GM21423 (cell line): ENCODE data around the gene DNAH14.
"Not testable (repeated sequence)": the region's sequence is repeated elsewhere in the genome, so short reads cannot be mapped to it uniquely, and the experiment has no call there.

Experiments used
- ATAC-seq: cut with Tn5 transposase; IDR thresholded peaks from one replicate; pipeline ENCODE4 v1.9.1; 2021; ENCODE audit warnings: mild to moderate bottlenecking, moderate library complexity; ENCODE audit not compliant: unreplicated experiment

Gene DNAH14

DNA sequence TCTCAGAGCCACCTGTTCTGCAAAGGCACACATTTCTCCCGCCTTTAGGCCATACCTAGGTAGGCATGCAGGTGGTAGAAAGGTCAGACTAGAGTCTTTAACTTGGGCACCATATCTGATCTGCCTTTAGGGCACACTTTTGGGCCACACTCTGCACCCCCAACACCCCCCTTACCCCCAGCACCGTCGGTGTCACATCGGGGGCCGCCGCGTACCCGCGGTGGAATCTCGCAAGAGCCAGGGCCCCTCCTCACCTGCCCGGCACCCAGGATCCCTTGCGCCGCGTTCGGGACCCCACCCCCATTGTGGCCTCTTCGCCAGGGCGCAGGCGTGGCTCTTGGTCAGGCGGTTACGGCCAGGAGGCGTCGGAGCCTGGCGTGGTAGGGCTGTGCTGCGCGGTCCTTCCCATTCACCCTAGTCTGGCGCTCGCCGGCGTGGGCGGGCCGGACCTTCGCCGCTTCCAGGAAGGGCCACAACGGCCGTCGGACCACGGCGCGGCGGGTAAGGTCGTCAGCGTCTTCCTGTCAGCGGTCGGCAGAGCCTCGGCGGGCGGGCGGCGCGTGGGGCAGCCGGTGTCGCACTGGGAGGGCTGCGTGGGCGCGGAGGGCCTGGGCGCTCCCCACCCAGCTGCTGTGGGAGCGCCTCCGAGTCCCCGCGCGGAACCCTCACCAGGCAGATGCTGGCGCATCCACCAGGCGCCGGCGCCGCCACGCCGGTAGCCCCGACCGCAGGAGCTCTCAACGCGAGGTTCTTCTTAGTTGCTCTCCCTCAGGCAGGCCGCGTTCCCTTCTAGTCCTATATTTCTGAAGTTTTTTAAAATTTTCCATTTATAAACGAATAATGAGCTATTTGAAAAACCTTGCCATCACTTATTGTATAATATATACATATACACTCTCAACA, at the start of gene DNAH14:
Gene DNAH14 (plus strand): TSS at position 341 of the 903 bp plus-strand sequence. CDS start 23,028 bp downstream, outside the sequence.
- ATAC-seq: peak; percentile 74

DNA sequence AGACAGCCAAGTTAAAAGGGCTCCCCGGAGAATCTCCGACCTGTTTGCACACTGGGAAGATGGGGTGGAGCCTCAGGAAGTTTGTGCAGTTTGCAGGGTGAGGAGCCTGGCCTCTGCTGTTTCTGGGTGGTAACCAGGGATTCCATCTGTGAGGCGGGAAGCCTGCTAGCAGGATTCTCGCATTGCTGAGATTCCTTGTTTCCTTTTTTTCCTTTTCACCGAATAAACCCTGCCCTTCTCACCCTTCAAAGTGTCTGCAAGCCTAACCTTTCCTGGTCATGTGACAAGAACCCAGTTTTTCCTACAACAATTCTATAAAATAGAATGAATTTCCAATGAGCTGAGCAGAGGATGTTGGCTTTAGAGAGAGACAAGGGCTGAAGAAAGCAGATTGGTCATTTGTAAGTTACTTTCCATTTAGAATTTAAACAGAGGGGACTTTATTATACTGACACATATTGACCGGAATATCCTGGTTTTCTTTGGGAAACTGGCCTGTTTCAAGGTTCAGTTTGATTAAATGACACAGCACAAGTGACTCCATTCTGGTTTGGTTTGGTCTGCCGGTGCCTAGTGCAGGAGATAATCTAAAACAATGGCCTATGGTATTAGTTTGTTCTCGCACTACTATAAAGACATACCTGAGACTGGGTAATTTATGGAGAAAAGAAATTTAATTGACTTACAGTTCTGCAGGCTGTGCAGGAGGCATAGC, 48.7 kb upstream of the DNAH14 start:
- ATAC-seq: no peak

DNA sequence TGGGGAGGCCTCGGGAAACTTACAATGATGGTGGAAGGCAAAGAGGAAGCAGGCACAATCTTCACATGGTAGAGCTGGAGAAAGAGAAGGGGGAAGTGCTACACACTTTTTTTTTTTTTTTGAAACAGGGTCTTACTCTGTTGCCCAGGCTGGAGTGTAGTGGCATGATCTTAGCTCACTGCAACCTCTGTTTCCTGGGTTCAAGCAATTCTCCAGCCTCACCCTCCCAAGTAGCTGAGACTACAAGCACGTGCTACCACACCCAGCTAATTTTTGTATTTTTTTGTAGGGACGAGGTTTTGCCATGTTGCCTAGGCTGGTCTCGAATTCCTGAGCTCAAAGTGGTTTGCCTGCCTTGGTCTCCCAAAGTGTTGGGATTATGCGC, 48.2 kb upstream of the DNAH14 start:
- not testable (repeated sequence) for ATAC-seq

DNA sequence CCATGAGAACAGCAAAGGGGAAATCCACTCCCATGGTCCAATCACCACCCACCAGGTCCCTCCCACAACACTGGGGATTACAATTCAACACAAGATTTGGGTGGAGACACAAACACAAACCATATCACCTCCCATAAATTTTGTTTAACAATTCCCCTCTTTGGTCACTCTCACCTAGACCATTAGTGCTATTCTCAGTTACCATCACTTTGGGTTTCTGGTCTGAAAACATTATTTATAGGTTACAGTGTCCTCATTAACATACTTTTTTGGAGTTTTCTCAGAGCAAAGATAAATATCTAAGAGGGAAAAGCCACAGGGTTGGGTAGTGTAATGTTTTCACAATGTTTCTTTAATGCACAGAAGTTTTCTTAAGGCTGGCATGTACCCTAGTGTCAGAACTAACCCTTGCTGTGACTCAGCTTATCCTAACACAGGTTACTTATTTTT, 47.7 kb upstream of the DNAH14 start:
- no peak for ATAC-seq

DNA sequence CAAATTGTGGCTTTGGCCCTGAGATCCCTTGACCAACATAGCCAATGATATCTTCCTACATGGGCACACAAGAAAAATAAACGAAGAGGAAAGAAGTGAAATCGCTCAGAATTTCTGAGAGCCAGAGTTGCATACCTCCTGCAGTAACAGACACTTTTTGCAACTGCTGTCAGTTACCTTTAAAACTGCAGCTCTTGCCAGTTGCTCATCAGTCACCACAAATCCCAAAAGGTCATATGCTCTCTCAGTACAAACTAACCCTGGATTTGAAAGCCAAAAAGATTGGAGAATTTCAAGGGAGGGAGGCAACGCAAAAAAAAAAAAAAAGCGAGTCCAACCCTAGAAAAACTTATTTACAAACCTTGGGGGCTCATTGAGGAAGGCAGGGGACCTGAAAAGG, 47.2 kb upstream of the DNAH14 start:
- ATAC-seq: no peak

DNA sequence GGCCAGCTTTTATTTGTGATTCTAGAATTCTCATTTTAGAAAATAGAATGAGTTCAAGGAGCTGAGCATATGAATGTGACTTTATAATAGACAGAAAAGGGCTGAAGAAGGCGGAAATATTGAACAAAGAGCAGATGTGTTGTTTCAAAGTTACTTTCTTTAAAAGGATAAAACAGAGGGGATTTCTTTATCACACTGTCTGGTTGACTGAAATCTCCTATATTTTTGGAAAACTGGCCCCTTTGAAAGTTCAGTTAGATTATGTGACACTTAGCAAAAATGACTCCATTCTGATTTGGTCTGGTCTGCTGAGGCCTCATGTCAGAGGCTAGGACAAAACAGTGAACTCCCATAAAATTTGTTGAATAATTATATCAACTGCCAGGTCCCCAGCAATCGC, 46.4 kb upstream of the DNAH14 start:
- ATAC-seq: no peak

DNA sequence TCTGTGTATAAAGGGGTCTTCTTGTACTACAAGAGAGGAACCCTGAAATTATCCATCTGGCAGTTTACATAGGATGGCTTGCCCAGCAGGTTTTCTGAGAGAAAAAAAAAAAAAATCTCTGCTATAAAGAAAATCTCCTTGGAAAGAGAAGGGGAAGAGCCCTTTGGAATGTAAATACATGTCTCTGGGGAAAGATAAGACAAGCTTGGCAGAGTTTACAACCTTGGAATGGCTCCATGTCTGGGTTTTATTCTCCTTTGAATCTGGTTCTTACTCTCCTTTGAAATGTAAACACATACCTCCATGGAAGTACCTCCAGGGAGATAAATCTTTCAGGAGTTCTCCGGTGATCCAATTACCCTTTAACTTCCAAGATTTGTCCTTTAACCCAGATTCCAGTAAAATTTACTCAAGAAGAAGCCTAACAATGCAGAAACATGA, 45.1 kb upstream of the DNAH14 start:
- ATAC-seq: no peak

DNA sequence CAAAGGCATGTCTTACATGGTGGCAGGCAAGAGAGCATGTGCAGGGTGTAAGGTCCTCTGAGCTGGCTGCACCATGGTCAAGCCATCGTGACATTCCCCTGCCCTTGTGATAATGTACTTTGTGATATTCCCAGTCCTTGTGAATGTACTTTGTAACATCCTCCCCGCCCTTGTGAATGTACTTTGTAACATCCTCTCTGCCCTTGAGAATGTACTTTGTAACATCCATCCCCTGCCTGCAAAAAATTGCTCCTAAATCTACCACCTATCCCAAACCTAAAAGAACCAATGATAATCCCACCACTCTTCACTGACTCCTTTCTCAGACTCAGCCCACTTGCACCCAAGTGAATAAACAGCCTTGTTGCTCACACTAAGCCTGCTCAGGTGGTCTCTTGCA, 44.1 kb upstream of the DNAH14 start:
- not testable (repeated sequence) for ATAC-seq

DNA sequence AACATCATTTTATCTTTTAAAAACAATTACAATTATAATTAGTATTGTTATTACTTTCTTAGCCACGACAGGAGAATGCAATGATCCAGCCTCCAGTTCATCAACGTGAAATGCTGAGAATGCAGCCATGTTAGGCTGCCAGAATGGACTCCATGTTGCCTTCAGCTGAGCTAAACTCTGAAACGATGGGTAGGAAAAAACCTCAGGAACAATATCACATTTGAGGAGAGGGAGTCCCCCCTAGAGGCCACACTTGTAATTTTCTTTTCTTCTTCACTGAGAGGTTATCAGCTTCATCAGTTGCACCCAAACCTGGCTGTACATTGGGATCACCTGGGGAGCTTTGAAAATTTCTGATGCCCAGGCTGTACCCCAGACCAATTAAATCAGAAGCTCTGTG, 34.6 kb upstream of the DNAH14 start:
- no peak for ATAC-seq

DNA sequence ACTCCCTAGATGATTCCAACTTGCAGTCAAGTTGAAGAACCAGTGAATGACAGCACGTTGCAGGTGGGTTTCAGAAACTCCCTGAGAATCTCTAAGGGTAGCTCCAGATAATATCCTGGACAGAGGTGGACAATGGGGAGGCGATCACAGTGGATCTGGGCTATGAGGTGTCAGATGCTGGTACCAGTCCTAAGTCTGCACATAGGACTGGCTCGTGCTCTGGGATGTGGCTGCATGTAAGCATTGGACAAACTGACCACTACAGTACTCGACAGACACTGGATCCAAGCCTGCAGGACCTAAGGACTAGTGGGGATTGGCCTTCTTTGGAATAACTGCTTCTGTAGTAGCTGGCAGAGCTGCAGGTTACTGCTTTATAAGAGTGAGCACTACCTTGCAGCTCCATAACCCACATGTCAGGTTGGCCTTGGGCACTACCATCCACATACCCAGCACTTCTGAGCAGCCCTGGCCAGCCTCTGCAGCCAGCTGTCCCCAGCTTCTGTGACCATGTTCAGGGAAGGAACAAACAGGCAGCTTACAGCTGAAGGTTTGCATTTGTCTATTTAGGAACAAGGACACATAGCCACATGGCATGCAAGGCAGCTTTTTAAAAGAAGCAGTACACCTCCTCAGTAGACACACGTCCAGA, 33.2 kb upstream of the DNAH14 start:
- no peak for ATAC-seq

DNA sequence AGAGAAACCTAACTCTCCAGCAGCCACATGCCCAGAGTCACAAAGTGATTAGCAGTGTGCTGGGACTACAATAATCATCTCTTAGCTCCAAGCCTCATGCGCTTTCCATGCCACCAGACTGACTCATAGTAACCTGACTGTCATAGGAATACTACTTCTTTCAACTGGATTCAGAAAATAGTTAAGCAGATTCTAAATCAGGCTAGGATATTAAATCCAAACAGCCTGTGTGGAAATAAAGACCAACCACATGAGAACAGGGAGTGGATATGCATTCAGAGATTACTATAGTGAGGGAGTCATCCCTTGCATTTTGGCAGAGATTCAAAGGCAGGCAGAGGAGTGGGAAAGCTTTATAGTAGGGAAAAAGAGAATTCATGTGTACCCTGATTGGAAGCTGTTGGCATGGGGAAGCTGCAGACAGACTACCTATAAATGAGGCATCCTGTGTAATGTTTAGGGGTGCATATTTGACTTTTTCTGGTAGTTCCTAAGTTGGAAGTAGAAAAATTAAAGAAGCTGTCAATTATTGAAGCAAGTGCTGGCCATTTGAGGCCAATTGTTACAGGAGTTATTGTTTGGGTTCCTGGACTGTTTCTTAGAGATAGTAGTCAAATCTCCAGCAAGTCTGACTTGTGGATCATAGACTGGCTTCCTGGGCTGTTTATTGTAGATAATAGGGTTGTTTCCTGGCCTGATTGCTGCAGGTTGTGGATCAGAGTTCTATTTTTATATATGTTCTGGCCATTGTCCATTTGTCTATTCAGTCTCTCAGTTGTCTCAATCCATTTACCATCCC, 31.7 kb upstream of the DNAH14 start:
- ATAC-seq: no peak

DNA sequence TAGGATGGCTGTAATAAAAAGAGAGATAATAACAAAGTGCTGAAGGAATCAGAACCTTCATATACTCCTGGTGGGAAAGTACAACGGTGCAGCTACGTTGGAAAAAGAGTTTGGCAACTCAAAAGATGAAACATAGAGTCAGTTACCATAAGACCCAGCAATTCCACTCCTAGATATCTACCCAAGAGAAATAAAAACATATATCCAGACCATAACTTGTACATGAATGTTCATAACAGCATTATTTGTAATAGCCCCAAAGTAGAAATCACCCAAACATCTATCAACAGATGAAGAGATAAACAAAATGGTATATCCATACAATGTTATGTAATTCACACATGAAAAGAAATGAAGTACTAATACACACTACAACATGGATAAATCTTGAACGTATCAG, 30.5 kb upstream of the DNAH14 start:
- no peak for ATAC-seq

DNA sequence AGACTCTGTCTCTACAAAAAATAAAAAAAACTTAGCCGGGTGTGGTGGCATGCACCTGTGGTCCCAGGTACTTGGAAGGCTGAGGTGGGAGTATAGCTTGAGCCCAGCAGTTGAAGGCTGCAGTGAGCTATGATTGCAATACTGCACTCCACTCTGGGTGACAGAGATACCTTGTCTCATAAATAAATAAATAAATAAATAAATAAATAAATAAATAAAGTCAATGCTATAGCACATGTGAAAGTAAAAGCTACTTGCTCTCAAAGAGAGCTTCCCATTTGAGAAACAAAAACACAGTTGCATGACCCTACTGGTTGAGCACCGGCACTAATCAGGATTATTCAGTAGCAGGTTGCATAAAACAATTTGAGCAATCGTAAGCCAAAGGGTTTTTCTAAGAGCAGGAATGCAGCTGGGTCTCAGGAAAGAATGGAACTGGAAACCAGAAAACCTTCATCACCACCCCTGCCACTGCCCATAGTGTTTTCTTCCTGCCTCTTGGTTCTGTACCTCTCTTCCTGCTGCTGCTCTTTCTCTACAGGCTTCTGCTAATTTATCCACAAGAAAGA, 29.3 kb upstream of the DNAH14 start:
- no peak for ATAC-seq

DNA sequence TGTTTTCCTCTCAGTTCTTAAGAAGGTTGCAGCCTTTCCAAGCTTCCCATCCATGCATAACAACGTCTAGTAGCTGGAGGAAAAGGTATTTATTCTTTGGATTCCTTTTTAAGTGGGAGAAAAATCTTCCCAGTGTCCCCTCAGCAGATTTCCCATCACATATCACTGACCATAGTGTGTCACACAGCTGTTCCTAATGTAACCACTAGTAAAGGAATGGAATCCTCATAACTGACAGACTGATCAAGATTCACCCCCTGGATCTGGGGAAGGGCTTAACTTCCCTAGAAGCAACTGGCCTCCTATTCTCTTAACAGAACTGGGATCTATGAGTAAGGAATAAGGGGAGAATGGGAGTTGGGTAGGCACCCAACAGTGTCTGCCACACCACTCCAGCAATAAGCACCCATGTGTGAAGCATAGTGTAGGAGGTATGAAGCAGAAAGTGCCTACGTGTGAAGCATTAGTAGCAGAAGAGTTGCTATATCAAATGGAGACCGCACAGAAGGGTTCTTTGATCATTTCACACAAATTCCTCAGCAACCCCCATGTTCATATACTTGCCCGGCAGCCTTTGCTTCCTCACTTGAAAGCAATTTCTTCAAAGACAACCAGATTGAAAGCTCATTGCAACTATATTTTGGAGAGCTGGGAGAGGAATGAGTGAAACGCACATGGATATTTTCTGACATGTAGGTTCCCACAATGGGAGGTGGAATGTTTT, 28.2 kb upstream of the DNAH14 start:
- no peak for ATAC-seq

DNA sequence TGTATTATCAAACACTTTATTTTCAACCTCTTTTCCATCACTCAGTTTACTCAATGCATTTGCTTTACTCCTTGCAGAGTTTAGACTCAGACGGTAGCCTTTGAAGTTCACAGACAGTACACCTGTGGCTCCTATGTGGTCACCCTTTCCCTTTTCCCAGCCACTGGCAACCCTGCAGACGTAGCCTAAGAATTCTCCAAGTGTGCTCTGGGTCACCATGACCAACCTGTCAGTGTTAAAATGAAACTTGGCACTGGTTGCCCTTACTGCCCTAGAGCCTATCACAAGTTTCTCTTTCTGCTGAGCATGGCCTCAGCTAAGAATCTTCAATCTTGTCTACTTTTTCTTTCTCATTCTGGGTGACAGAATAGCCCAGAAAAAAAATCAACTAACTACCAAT, 25.5 kb upstream of the DNAH14 start:
- no peak for ATAC-seq

DNA sequence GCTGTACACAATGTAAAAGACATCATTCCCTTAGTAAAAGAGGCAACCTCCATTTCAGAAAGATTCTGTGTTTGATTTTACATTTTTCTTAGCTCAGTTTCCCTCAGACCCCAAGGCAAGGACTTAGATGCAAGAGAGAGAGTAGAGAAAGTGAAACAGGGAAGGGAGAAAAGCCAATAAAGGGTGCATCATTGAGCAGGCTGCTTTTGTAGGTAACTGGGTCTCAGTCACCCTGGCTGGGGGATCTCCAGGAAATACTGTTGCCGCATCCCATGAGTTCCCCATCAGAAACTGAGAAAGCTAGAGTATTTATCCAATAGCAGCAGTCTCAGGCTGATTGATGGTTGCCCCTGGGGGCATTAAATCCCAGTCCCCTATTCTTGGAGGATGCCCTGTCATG, 23.1 kb upstream of the DNAH14 start:
- ATAC-seq: no peak

DNA sequence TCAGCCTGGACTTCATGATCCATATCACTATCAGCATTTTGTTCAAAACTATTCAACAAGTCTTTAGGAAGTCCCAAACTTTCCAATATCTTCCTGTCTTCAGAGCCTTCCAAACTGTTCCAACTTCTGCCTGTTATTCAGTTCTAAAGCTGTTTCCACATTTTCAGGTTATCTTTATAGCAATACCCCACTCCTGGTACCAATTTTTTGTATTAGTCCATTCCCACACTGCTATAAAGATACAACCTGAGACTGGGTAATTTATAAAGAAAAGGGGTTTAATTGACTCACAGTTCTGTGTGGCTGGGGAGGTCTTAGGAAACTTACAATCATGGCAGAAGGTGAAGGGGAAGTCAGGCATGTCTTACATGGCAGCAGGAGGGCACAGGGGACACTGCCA, 18.3 kb upstream of the DNAH14 start:
- no peak for ATAC-seq

DNA sequence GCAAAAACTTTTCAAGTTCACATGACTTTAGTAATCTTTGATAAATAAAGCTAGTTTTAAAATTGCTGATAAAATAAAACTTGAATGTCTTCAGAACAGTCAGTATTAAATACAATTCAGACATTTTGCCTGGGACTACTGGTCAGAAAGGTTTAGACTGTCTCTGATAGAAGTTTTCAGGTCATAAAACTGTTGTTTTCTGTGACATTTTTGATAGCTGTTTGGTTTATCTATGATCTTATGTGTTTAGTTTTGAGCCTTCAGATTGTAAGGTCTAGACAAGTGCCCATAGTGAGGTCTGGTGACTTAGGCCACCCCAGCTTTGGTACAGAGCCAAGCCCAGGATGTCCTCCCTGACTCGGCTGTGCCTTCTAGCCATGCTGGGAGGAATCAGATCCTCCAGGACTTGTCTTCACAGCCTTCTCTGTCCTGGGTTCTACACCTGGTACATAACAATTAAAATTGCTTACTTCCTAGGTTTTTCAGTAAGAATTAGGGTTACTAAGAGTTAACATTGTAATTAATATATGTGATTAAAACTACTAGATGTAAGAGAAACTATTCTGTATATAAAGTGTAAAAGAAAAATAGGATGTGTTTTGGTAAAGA, 15.1 kb upstream of the DNAH14 start:
- ATAC-seq: no peak

DNA sequence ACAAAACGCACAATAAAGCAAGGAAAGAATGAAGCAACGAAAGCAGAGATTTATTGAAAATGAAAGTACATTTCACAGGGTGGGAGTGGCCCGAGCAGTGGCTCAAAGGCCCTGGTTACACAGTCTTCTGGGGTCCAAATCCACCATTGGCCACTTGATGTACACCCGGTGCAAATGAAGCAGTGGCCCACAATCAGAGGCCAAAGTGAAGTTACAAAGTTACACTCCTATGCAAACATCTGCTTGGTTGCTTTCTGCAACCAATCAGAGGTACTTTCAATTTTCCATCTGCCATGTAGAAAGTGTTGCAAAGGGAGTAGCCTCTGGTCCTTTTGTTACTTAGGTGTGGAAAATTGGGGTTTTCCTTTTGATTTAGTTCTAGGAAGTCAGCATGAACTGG, 10.0 kb upstream of the DNAH14 start:
- ATAC-seq: no peak
